PC-3 (cell line): ENCODE results near the gene PROCA1.

Source experiments
- CTCF ChIP-seq: fragments of 300-600 bp; sonication (generic); conservative IDR thresholded peaks from 2 replicates; pipeline ENCODE4 v1.5.1; 2017; ENCODE audit warnings: antibody characterized with exemption, low read depth, mild to moderate bottlenecking, low read length
- EZH2 ChIP-seq: fragments of 300-600 bp; sonication (generic); IDR thresholded peaks from one replicate; pipeline ENCODE4 v1.6.1; 2017; ENCODE audit warnings: antibody characterized with exemption, mild to moderate bottlenecking, low read length; ENCODE audit not compliant: unreplicated experiment
- EZH2phosphoT487 ChIP-seq: fragments of 300-600 bp; sonication (generic); IDR thresholded peaks from 2 replicates; pipeline ENCODE4 v1.6.1; 2018; ENCODE audit warnings: mild to moderate bottlenecking, antibody characterized with exemption, low read length, borderline replicate concordance

GRCh38 chr17:28705074-28705659 lies 6.5 kb downstream of the PROCA1 start:
- TF ChIP-seq CTCF (no peak), EZH2 (no peak), EZH2phosphoT487 (no peak)
